ENCODE results near the gene GALNTL6.

Gene GALNTL6

DNA sequence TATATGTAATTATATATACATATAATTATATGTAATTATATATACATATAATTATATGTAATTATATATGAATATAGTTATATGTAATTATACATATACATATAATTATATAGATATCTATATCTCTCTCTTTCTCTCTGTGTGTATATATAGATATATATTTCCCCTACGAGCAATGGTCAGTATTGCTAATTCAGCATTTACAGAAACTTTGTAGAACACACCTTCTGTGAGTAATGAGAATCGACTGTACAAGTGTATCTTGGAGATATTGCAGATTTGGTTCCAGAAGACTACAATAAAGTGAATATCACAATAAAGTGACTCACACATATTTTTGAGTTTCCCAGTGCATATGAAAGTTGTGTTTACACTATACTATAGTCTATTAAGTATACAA is 33.7 kb downstream of the GALNTL6 start:
- H3K4me3 Mint-ChIP-seq = no peak overlapping the region
- H3K36me3 Mint-ChIP-seq (ENCODE audit: low read depth) = no peaks in the 10 kb centered on the region
- H3K4me1 Mint-ChIP-seq (ENCODE audit: low read depth) = no peaks in the 10 kb centered on the region
- H3K27ac Mint-ChIP-seq = no peak overlapping the region
- no peaks in the 10 kb centered on the region for H3K9me3 Mint-ChIP-seq
- no peaks in the 10 kb centered on the region for H3K27me3 Mint-ChIP-seq (ENCODE audit: low read depth)

DNA sequence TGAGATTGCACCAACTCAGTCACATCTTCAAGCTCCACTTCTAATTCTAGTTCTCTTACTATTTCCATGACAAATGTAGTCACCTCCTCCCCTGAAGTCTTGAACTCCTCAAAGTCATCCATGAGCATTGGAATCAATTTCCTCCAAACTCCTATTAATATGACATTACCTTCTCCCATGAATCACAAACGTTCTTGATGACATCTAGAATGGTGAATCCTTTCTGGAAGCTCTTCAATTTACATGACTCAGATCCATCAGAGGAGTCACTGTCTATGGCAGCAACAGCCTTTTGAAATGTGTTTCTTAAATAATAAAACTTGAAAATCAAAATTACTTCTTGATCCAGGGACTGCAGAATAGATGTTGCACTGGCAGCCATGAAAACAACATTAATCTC is 34.5 kb downstream of the GALNTL6 start:
- H3K4me1 Mint-ChIP-seq (ENCODE audit: low read depth) = no peaks in the 10 kb centered on the region
- no peaks in the 10 kb centered on the region for H3K27me3 Mint-ChIP-seq (ENCODE audit: low read depth)
- no peak overlapping the region for H3K27ac Mint-ChIP-seq
- H3K9me3 Mint-ChIP-seq = no peaks in the 10 kb centered on the region
- H3K36me3 Mint-ChIP-seq (ENCODE audit: low read depth) = no peaks in the 10 kb centered on the region
- no peak overlapping the region for H3K4me3 Mint-ChIP-seq

DNA sequence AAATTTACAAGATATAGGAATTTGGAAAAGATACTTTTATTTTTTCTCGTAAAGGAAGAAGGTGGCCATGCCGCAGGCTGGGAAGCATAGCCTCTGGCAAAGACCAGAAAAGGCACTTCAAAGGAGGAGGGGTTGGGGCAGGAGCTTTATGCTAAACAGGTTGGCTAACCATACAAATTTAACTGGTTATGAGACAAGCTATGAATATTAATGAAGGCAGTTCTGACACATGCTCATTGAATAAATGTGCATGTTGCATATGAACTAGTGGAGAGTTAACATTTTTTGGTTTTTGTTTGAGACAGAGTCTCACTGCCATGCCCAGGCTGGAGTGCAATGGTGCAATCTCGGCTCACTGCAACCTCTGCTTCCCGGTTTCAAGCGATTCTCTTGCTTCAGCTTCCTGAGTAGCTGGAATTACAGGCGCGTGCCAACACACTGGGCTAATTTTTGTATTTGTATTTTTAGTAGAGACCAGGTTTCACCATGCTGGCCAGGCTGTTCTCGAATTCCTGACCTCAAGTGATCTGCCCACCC is 36.5 kb downstream of the GALNTL6 start:
- H3K27me3 Mint-ChIP-seq (ENCODE audit: low read depth) = no peaks in the 10 kb centered on the region
- no peaks in the 10 kb centered on the region for H3K36me3 Mint-ChIP-seq (ENCODE audit: low read depth)
- H3K4me3 Mint-ChIP-seq = no peak overlapping the region
- no peaks in the 10 kb centered on the region for H3K9me3 Mint-ChIP-seq
- no peaks in the 10 kb centered on the region for H3K4me1 Mint-ChIP-seq (ENCODE audit: low read depth)
- H3K27ac Mint-ChIP-seq = no peak overlapping the region

DNA sequence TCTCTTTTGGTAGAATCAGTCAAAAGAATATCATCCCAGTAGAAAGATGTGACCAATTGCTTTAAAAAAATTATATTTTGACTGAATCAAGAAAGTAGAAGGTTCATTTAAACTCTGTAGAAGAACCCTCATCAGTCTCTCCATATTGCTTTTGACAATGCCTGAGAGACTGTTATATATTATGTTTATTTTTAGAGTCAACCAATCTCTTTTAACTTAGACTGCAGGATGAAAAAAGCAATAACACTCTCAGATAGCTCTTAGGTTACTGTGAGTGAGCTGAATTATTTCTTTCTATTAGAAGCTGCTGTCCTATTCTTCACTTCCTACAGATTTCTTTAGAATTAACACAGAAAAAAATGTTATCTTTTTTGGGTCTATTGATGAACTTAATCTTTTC is 38.1 kb downstream of the GALNTL6 start:
- no peak overlapping the region for H3K4me3 Mint-ChIP-seq
- H3K36me3 Mint-ChIP-seq (ENCODE audit: low read depth) = no peaks in the 10 kb centered on the region
- no peaks in the 10 kb centered on the region for H3K9me3 Mint-ChIP-seq
- no peaks in the 10 kb centered on the region for H3K4me1 Mint-ChIP-seq (ENCODE audit: low read depth)
- H3K27ac Mint-ChIP-seq = no peak overlapping the region
- no peaks in the 10 kb centered on the region for H3K27me3 Mint-ChIP-seq (ENCODE audit: low read depth)

DNA sequence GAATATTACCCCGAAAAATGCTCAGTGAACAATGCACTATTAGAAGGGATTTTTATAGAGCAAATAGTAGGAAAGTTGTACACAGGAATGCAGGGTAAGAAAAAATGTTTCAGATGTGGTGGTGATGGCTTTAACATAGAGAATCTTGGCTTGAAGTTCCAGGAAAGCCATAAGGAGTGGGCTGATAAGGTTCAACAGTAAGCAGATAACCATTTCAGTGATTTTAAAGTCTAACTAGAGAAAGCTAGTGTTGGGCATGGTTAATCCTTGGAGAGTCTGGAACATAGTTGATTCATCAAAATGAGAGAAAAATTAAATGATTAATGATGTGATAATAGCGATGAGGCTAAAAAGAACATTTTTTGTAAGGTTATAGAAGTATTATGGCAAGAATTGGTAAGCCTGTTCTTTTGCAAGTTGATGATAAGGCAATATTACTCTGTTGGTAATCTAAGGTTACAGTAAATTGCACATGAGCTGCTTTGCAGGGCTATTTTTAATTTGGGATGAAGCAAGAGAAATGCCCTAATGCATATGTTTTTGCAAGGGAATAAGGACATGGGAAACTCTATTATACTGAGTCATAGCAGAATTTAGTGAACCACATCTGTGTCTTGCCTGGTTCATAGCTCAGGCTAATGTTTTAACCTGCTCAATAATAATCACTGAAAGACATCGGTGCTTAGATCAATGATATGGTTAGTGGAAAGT is 44.3 kb downstream of the GALNTL6 start:
- Mint-ChIP-seq H3K9me3 (no peaks in the 10 kb centered on the region), H3K27ac (no peak overlapping the region), H3K27me3 (ENCODE audit: low read depth) (no peaks in the 10 kb centered on the region), H3K36me3 (ENCODE audit: low read depth) (no peaks in the 10 kb centered on the region), H3K4me1 (ENCODE audit: low read depth) (no peaks in the 10 kb centered on the region), H3K4me3 (no peak overlapping the region)

DNA sequence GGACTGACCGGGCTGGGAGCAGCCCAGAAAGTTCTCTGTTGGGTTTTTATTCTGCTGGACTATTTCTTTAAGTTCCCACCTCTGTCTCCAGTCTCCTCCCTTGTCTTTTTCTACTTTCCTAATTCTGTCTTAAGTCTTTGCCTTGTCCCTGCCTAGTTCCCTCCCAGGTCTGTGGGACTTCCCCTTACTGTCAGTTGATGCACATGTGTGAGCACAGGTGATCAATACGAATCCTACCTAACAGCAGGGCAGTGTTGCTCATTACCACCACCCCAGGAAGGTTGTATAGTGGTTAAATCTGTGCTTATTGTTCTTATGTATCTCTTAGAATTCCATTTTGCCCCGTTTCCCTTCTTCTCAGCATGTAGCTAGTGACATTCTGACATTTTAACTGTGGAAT is 62.1 kb downstream of the GALNTL6 start:
- Mint-ChIP-seq H3K27ac (no peak overlapping the region), H3K36me3 (ENCODE audit: low read depth) (no peaks in the 10 kb centered on the region), H3K4me1 (ENCODE audit: low read depth) (no peaks in the 10 kb centered on the region), H3K27me3 (ENCODE audit: low read depth) (no peaks in the 10 kb centered on the region), H3K9me3 (no peaks in the 10 kb centered on the region), H3K4me3 (no peak overlapping the region)

DNA sequence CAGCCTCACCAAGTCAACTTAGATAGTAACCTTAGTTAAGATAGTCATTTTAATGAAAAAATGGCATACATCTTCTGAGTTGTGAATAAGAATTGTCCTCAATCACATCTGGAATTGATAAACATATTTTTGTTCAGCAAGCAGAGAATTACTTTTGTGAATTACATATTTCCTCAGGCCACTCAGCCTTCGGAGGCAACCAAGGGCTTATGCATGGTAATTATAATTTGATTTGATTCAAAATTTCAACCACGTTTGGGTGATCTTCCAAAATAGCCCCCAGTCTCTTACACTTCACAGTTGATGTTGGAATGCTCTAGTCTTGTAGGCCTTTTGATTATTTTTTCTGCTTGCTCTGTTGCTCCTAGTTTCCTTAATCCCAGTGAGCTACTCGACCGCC is 63.4 kb downstream of the GALNTL6 start:
- Mint-ChIP-seq H3K4me1 (ENCODE audit: low read depth) (no peaks in the 10 kb centered on the region), H3K9me3 (no peaks in the 10 kb centered on the region), H3K27me3 (ENCODE audit: low read depth) (no peaks in the 10 kb centered on the region), H3K36me3 (ENCODE audit: low read depth) (no peaks in the 10 kb centered on the region), H3K27ac (no peak overlapping the region), H3K4me3 (no peak overlapping the region)

DNA sequence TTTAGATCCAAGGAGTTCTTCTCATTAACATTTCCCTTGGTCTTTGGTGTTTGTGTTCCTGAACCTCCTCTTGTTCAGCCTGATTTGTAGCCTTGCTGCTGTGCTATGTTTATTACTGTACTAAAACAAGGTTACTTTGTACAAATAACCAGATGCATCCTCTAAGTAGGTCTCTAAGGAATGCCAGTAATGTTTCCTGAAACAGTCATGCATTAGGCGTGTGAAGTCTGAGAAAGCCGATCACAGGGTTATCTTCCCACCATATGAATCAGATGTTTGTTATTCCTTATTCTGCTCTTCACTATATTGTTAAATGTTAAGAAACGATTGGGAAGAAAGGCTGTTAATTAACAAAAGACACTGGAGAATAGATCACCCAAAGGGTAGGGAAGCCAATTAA is 66.9 kb downstream of the GALNTL6 start:
- Mint-ChIP-seq H3K36me3 (ENCODE audit: low read depth) (no peaks in the 10 kb centered on the region), H3K27me3 (ENCODE audit: low read depth) (no peaks in the 10 kb centered on the region), H3K4me1 (ENCODE audit: low read depth) (no peaks in the 10 kb centered on the region), H3K27ac (no peak overlapping the region), H3K4me3 (no peak overlapping the region), H3K9me3 (no peaks in the 10 kb centered on the region)

DNA sequence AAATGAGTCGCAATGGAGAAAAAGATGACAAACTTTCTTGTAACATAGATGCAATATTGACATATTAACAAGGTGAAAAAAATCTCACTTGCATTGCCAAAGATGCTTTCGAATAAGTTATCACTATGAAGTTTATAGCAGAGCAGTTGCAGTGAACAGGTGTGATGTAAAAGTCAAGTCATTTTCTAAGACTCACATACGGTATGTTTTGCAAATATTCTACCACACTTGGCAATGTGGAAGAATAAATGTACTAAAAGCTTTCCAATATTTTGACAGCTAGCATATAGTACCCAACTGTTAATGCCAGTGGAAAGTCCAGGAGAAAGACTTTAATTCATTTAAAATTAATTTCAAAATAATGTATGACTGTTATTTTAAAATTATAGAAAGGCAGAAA is 76.5 kb downstream of the GALNTL6 start:
- Mint-ChIP-seq H3K27me3 (ENCODE audit: low read depth) (no peaks in the 10 kb centered on the region), H3K9me3 (no peaks in the 10 kb centered on the region), H3K27ac (no peak overlapping the region), H3K4me3 (no peak overlapping the region), H3K4me1 (ENCODE audit: low read depth) (no peaks in the 10 kb centered on the region), H3K36me3 (ENCODE audit: low read depth) (no peaks in the 10 kb centered on the region)

DNA sequence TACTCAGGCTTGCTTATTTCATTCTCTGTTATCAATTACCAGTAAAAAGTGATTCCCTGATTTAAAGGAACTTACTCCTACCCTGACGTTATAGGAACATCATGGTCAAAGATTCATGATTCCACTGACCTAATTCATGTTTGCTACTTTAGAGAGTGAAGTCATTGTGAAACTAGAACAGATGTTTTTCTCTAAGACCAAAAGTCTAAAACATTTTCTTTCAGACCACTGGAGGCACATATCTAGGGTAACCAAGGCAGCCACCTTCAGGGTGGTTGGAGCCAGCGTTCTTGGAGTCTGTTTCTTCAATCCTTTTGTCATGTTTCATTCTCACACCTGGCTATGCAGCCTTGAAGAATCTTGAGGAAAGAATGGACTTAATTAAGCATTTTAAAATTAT is 77.8 kb downstream of the GALNTL6 start:
- Mint-ChIP-seq H3K9me3 (no peaks in the 10 kb centered on the region), H3K4me1 (ENCODE audit: low read depth) (no peaks in the 10 kb centered on the region), H3K4me3 (no peak overlapping the region), H3K27ac (no peak overlapping the region), H3K36me3 (ENCODE audit: low read depth) (no peaks in the 10 kb centered on the region), H3K27me3 (ENCODE audit: low read depth) (no peaks in the 10 kb centered on the region)

DNA sequence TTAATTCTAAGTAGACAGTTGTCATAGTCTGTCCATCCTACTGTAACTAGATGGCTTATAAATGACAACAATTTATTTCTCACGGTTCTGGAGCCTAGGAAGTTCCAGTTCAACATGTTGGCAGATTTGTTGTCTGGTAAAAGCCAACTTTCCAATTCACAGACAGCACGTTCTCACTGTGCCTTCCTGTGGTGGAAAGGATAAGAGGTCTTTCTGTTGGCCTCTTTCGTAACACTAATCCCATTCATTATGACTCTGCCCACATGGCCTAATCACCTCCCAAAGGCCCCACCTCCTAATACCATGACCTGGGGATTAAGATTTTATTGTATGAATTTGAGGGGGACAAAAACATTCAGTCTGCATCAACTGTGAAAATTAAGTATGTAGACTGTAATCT is 83.2 kb downstream of the GALNTL6 start:
- H3K36me3 Mint-ChIP-seq (ENCODE audit: low read depth) = no peaks in the 10 kb centered on the region
- no peak overlapping the region for H3K27ac Mint-ChIP-seq
- peaks cover 6% of the 10 kb centered on the region for H3K9me3 Mint-ChIP-seq
- no peak overlapping the region for H3K4me3 Mint-ChIP-seq
- no peaks in the 10 kb centered on the region for H3K27me3 Mint-ChIP-seq (ENCODE audit: low read depth)
- no peaks in the 10 kb centered on the region for H3K4me1 Mint-ChIP-seq (ENCODE audit: low read depth)

DNA sequence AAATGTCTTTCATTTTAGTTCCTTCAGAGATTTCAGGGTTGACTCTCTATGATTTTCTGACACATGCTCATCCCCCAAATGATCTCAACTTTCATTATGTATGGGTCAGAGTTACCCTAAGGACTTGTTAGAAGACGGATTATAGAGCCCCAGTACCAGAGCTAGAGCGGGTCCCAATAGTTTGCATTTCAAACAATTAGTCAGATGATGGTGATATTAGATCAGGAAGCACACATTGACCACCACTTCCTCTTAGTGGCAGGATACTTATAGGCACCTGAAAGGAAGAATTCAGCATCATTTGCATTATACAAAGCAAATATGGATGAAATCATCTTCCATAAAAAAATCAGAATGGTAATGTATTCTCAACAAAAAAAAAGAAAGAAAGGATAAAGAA is 106.1 kb downstream of the GALNTL6 start:
- no peaks in the 10 kb centered on the region for H3K4me1 Mint-ChIP-seq (ENCODE audit: low read depth)
- H3K27ac Mint-ChIP-seq = no peak overlapping the region
- H3K36me3 Mint-ChIP-seq (ENCODE audit: low read depth) = no peaks in the 10 kb centered on the region
- H3K9me3 Mint-ChIP-seq = peaks cover 8% of the 10 kb centered on the region
- H3K27me3 Mint-ChIP-seq (ENCODE audit: low read depth) = no peaks in the 10 kb centered on the region
- H3K4me3 Mint-ChIP-seq = no peak overlapping the region

DNA sequence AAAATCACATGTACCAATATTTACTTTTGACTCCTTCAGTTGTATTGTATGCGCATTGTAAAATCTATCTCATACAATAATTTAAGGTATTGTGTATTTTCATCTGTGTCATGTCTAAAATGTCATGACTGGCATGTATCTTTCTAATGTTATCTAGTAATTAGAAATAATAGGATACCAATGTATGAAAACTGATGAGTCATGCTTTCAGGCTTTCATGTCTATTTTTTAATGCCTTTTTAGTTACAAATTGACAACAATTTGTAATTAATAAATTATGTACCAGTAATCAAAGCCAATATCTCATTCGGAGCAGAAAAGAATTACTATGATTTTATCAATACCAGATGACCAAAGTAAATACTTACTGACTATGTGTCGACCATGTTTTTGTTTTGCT is 107.7 kb downstream of the GALNTL6 start:
- H3K4me1 Mint-ChIP-seq (ENCODE audit: low read depth) = no peaks in the 10 kb centered on the region
- H3K9me3 Mint-ChIP-seq = peaks cover 8% of the 10 kb centered on the region
- H3K27ac Mint-ChIP-seq = no peak overlapping the region
- H3K4me3 Mint-ChIP-seq = no peak overlapping the region
- H3K36me3 Mint-ChIP-seq (ENCODE audit: low read depth) = no peaks in the 10 kb centered on the region
- no peaks in the 10 kb centered on the region for H3K27me3 Mint-ChIP-seq (ENCODE audit: low read depth)

DNA sequence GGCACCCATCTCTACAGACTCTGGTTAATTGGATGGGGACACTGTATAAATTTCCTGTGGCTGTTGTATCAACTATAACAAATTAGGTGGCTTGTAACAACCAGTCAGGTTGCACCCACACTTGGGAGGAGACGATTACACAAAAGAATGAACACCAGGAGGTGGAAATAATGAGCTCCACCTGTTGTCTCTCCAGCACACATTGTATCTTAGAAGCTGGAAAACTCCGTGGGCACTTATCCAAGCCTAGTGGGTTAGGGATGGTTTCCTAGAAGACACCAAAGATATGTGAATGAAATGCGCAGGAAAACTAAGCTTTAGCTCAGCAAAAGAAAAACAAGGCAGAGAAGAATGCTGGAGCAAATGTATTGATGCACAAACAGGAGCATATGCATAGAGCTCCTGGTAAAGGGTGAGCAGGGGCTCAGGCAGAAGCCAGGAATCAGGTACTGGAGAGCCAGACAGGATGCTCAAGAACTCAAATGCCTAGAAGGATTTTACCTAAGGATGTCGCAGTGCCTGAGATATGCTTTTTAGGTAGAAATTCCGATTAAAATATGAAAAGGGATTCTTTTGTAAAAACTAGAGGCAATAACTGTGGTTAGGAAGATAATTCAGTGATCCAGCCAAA is 111.7 kb downstream of the GALNTL6 start:
- no peaks in the 10 kb centered on the region for H3K4me1 Mint-ChIP-seq (ENCODE audit: low read depth)
- no peak overlapping the region for H3K27ac Mint-ChIP-seq
- no peaks in the 10 kb centered on the region for H3K9me3 Mint-ChIP-seq
- no peaks in the 10 kb centered on the region for H3K27me3 Mint-ChIP-seq (ENCODE audit: low read depth)
- no peak overlapping the region for H3K4me3 Mint-ChIP-seq
- no peaks in the 10 kb centered on the region for H3K36me3 Mint-ChIP-seq (ENCODE audit: low read depth)

DNA sequence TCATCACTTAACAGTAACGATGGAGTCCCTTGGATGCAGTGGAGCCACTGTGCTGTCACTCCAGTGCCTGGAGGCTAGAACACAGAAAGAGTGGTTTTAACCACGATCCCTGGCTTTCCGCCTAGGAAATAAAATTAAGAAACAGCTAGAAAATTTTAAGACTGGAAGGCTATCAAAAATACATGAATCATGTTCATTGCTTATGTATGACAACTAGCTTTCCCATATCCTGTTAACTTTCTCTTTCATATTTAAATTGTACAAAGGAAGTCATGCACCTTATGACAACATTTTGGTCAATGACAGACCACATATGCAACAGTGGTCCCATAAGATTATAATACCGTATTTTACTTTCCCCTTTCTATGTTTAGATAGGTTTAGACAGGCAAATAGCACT is 115.1 kb downstream of the GALNTL6 start:
- no peak overlapping the region for H3K4me3 Mint-ChIP-seq
- no peaks in the 10 kb centered on the region for H3K27me3 Mint-ChIP-seq (ENCODE audit: low read depth)
- H3K36me3 Mint-ChIP-seq (ENCODE audit: low read depth) = no peaks in the 10 kb centered on the region
- no peaks in the 10 kb centered on the region for H3K4me1 Mint-ChIP-seq (ENCODE audit: low read depth)
- H3K9me3 Mint-ChIP-seq = no peaks in the 10 kb centered on the region
- no peak overlapping the region for H3K27ac Mint-ChIP-seq
